Uterus (tissue), 2 donors: ENCODE measurements around the gene PACSIN2.

Experiments
- POLR2A ChIP-seq, 2 donors: fragments of 450-650 bp; IDR thresholded peaks; one replicate each; pipeline ENCODE4 v1.6.1; 2016; ENCODE audit warnings: antibody characterized with exemption in 2 of 2, mild to moderate bottlenecking in 1 of 2, moderate library complexity in 1 of 2
- TF ChIP-seq, protein P1 (sequence below), 4 experiments: fragments of 200-600 bp in 2 of 4; fragments of 450-650 bp in 2 of 4; sonication (generic) in 2 of 4; IDR thresholded peaks; one replicate each; pipeline ENCODE4 v1.5.1; 2016 to 2019; ENCODE audit warnings: antibody characterized with exemption in 4 of 4, mild to moderate bottlenecking in 2 of 4, moderate library complexity in 1 of 4

DNA sequence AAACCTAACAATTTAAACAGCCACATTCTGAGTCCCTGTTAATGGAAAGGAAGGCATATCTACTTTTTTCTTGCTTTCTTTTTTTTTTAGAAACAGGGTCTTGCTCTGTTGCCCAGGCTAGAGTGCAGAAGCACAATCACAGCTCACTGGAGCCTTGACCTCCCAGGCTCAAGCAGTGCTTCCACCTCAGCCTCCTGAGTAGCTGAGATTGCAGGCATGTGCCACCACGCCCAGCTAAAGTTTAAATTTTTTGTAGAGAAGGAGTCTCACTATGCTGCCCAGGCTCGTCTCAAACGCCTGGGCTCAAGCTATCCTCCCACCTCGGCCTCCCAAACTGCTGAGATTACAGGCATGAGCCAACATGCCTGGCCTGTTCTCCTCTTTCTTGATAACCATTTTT, 183.2 kb downstream of the PACSIN2 start:
- TF ChIP-seq POLR2A (IDR thresholded peaks at IDR 0.05), result no peak
- TF ChIP-seq, protein P1, sequence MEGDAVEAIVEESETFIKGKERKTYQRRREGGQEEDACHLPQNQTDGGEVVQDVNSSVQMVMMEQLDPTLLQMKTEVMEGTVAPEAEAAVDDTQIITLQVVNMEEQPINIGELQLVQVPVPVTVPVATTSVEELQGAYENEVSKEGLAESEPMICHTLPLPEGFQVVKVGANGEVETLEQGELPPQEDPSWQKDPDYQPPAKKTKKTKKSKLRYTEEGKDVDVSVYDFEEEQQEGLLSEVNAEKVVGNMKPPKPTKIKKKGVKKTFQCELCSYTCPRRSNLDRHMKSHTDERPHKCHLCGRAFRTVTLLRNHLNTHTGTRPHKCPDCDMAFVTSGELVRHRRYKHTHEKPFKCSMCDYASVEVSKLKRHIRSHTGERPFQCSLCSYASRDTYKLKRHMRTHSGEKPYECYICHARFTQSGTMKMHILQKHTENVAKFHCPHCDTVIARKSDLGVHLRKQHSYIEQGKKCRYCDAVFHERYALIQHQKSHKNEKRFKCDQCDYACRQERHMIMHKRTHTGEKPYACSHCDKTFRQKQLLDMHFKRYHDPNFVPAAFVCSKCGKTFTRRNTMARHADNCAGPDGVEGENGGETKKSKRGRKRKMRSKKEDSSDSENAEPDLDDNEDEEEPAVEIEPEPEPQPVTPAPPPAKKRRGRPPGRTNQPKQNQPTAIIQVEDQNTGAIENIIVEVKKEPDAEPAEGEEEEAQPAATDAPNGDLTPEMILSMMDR (IDR thresholded peaks at IDR 0.05), result no peak
